ENCODE results near the gene WIPF3.

The WIPF3 gene

DNA sequence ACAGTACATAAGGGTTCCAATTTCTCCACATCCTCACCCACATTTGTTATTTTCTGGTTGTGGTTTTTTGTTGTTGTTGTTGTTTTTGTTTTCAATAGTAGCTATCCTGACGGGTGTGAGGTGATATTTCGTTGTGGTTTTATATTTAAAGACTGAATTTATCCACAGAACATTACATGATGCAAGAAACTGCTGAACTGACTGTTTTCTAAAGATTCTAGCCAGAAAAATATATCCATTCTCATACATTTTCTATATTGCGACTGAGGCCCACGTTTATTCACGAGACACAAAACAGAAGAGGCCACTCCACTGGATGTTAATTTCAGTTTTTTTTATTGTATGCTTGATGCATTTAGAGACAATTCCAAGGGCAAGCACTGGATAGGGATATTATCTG, 113.5 kb downstream of the WIPF3 start:
- no peak for DNase-seq

GRCh38 chr7:29920491-29920890, 114.2 kb downstream of the WIPF3 start:
- DNase-seq = no peak

- DNase-seq = peak; percentile 10
Observed at GRCh38 chr7:29921404-29922010, 115.2 kb downstream of the WIPF3 start.

DNA sequence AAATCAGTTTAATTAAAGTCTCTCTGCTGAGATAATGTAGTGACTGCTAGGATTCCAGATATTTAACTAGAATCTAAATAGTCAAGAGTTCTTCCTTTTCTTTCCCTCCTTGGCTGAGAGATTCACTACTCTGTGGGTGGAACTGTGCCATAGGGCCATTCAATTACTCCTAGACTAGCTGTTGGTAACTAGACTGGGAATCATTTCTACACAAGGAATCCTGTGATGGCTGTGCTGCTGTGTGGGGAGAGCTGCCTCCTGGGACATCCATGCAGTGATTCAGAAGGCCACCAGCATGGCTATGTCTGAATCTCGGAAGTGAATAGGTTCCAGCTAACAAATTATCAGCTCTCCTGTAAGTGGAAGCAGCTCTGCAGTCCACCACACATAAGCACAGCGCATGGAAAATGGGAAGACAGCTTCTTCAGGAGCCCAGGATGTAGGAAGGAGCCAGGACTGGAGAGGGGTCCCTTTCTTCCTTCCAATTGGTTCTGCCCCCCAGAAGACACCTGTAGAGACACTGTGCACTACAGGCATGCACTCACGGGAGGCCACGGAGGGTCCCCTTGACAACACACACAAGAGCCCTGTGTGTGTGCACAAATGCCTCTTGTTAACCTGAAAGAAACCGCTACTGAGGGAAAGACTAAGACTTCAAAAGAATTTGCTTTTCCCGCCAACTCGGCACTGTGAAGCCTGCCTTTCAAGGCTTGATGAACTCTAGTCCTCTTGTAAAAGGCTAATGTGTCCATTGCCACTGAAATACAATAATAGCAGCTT, 116.8 kb downstream of the WIPF3 start:
- DNase-seq = no peak

- DNase-seq = no peak
Observed at GRCh38 chr7:29924006-29924405, 117.7 kb downstream of the WIPF3 start.

- no peak for DNase-seq
Observed at GRCh38 chr7:29924684-29925083, 118.4 kb downstream of the WIPF3 start.

DNA sequence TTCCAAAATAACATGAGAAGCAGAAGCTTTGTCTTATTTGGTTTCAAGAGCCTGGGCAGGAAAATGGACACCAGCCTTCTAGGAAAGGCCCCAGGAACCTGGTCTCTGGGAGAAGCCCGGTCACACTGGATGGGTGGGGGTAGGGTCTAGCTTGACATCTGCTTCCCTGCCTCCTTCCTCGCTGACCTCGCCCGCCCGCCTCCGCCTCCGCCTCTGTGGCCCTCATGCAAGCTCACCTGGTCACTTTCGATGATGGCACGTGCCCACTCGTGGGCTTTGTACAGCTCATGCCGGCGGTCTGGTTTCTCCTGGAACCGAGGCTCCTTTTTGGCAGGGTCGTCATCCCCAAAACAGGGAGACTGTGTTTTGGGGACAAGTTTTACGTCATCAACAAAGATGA, 119.9 kb downstream of the WIPF3 start:
- no peak for DNase-seq

DNA sequence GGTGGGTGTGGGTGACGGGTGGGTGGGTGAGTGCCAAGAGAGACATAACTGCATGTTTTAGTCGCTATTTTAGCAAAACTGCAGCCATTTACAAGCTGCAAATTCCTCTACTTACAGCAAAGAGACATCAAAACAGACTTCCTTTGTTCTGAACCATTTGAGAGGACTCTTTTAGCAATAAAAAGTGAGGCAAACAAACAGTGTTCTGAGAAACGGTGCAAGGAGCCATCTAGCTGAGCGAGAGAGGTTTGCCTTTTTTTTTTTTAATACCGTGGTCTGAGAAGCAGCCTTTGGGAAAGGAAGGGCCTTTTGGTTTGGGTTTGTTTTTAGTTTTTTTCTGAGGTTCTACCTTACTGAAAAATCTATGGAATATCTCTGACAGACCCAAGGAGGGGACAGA, 120.4 kb downstream of the WIPF3 start:
- no peak for DNase-seq

DNA sequence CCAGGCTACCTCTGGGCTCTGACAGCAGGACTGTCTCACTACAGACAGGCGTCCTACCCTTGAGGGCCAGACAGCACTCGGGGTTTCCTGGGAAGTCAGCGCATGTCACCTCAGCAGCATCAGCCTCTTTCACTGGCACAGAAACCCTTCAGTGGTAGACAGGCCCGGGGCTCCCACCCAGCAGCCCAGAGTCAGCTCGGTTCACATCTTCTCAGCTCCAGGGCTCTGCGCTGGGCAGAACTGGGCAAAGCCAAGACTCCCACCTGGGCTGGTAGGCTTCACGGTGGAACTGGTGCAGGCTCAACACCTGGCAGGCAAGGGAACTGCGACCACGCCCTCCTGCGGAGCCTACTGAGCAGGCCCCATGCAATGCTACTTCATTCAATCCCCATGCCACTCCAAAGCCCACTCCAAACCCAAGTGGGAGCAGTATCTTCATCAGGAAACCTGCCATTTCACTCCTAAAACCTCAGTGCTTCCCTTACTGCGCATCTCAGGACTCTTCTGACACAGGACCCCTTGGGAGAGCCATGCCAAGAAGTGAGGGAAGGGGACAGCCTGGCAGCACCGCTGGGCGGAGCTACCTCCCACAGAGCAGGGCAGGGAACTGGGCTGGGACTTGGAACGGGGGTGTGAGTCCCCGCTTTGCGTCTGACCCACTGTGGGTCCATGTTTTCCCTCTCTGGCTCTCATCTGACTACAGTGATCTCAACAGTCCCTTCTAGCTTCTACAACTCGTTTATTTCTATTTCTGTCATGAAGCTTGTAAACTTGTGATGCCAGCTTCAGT, 122.9 kb downstream of the WIPF3 start:
- no peak for DNase-seq

DNA sequence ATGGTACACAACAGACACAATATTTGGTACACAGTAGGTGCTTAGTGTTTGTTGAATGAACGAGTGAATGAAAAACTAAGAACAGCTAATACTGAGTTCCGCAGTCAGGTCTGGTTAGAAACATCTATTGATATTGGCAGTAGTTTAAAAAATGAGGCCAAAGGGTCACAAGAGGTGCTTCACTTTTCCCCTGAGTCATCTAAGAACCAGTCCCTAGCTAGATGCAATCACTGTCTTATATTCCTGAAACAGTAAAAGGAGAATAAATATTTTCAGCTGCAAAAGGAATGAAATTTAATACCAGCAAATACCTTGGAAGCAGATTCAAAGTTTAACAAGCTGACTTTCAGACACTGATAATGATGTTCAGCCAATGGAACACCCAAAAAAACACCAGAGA, 128.8 kb downstream of the WIPF3 start:
- no peak for DNase-seq

DNA sequence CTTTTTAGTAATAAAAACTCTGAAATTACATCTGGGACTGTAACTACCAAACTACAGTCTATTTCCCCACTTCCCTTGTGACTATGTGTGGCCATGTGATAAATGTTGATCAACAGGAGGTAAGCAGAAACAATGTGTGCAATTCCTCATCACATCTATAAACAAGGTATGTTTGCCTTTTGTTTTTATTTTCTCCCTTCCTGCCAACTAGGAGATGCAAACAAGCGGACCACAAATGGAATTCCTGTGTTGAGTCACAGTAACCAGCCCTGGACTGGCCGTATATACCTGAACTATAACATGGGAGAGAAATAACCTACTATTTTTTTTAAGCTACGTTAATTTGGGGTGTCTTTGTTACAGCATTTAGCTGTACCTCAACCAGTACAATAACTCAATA, 130.8 kb downstream of the WIPF3 start:
- DNase-seq = no peak

- DNase-seq = no peak
Observed at GRCh38 chr7:29940199-29940598, 133.9 kb downstream of the WIPF3 start.

DNA sequence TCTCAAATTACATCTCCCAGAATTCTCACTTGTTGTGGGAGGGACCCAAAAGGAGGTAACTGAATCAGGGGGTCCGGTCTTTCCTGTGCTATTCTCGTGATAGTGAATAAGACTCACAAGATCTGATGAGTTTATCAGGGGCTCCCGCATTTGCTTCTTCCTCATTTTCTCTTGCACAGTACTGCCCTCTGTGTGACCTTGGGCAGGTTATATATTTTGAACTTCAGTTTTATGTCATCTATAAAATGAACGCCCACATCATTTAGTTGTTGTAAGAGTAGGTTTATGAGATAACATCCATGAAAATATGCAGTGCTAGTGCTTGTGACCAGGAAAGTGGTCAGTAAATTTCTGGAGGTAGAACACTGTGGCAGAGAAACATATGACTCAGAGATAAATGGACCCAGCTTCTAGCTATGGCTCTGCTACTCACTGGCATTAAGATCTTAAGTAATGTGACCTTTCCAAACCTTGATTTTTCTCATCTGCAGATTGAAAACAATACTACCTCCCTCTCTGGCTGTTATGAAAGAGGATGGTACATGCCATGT, 139.0 kb downstream of the WIPF3 start:
- DNase-seq = no peak

GRCh38 chr7:29946428-29947186, 140.3 kb downstream of the WIPF3 start:
- no peak for DNase-seq

- no peak for DNase-seq
Observed at GRCh38 chr7:29948587-29948986, 142.3 kb downstream of the WIPF3 start.

- no peak for DNase-seq
Observed at GRCh38 chr7:29950480-29950879, 144.2 kb downstream of the WIPF3 start.

GRCh38 chr7:29951206-29951605, 144.9 kb downstream of the WIPF3 start:
- no peak for DNase-seq

DNA sequence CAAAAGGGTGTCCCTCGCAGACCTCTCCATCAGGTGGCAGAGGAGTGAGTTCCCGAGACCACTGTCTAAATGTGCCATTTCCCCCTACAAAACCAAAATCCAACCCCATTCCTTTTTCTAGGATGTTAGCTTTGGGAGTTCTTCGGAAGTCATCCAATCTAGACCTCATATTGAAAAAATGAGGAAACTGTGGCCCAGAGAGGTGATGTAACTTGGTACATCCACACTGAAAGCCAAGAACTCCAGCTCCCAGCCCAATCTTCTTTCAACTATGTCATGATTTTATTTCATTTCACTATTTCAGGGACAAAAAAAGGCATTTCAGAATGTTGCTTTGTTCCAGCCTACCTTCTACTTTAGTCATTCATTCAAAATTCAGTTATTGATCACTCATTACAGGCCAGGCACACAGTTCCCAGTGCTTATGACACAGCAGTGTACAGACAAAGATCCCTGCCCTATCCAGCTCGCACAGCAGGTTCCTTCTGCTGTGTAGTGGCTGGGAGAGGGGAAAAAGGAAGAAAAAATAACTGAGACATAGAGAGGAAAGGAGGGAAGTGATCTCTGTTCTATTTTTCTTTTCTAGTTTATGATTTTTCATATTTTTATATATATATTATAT, 147.5 kb downstream of the WIPF3 start:
- DNase-seq = no peak

GRCh38 chr7:29955075-29955792, 148.9 kb downstream of the WIPF3 start:
- DNase-seq = no peak

- peak; percentile 72 for DNase-seq
Observed at GRCh38 chr7:29955799-29956486, 149.6 kb downstream of the WIPF3 start.

DNA sequence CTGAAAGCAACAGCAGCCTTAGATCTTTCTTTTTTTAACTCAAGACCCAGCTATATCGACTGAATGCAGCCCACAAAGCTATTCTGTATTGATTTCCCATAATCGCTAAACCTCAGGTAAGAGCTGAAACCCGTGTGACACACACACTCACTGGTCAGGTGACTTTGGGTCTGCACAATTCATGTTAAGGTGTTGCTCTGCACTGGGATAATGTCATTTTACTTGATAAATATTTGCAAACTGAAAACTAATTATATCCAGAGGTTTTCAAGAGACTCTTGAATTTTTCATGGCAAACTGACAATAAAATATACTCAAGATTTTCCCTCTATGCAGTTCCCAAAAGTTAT, 150.2 kb downstream of the WIPF3 start:
- no peak for DNase-seq

All from KG1 (cell line).